Nephron (organoid): ENCODE measurements around the gene FGGY.

Experiments
- H3K27ac Mint-ChIP-seq, 3 experiments: 2 replicates each; pipeline ENCODE4 v1.8.0; 2020; ENCODE audit warnings: mixed read lengths in 3 of 3, mild to moderate bottlenecking in 2 of 3, moderate library complexity in 1 of 3
- H3K27me3 Mint-ChIP-seq: 2 replicates; pipeline ENCODE4 v1.8.0; 2021; ENCODE audit warnings: low read depth, mild to moderate bottlenecking, moderate library complexity, mixed read lengths
- H3K36me3 Mint-ChIP-seq: 2 replicates; pipeline ENCODE4 v1.8.0; 2020; ENCODE audit warnings: low read depth, mixed read lengths
- H3K4me1 Mint-ChIP-seq: 2 replicates; pipeline ENCODE4 v1.8.0; 2020; ENCODE audit warnings: mixed read lengths
- H3K4me3 Mint-ChIP-seq, 3 experiments: 2 replicates each; pipeline ENCODE4 v1.8.0; 2020; ENCODE audit warnings: mild to moderate bottlenecking in 3 of 3, mixed read lengths in 3 of 3, moderate library complexity in 2 of 3
- H3K9me3 Mint-ChIP-seq: 2 replicates; pipeline ENCODE4 v1.8.0; 2020; ENCODE audit warnings: mixed read lengths
- CTCF ChIP-seq, 3 experiments: fragments of 200-600 bp; sonication (generic); IDR thresholded peaks; one replicate each; pipeline ENCODE4 v1.5.0; 2021; ENCODE audit warnings: antibody characterized with exemption in 3 of 3; ENCODE audit not compliant: unreplicated experiment in 3 of 3

The FGGY gene

GRCh38 chr1:59366346-59366745 is 69.5 kb downstream of the FGGY start:
- Mint-ChIP-seq H3K27me3 (no peaks in the 10 kb centered on the region), H3K36me3 (peaks cover 20% of the 10 kb centered on the region)

GRCh38 chr1:59367301-59368007 is 70.6 kb downstream of the FGGY start:
- no peaks in the 10 kb centered on the region for H3K27me3 Mint-ChIP-seq
- TF ChIP-seq CTCF (IDR thresholded peaks at IDR 0.05; ENCODE audit: unreplicated experiment in 3 of 3), result no peak
- peak overlapping the region; percentile 78 to 85 (median 84) for H3K27ac Mint-ChIP-seq
- peaks cover 17% of the 10 kb centered on the region for H3K9me3 Mint-ChIP-seq
- H3K4me1 Mint-ChIP-seq, result peaks cover 49% of the 10 kb centered on the region
- no peak overlapping the region for H3K4me3 Mint-ChIP-seq
- peaks cover 20% of the 10 kb centered on the region for H3K36me3 Mint-ChIP-seq

More at GRCh38 chr1:59366346-59366745, 69.5 kb downstream of the FGGY start:
- Mint-ChIP-seq H3K4me3 (no peak overlapping the region), H3K9me3 (peaks cover 15% of the 10 kb centered on the region), H3K4me1 (peaks cover 54% of the 10 kb centered on the region), H3K27ac (peak overlapping the region; percentile 78 to 85 (median 84))
- TF ChIP-seq CTCF (IDR thresholded peaks at IDR 0.05; ENCODE audit: unreplicated experiment in 3 of 3), result no peak

- no peaks in the 10 kb centered on the region for H3K27me3 Mint-ChIP-seq
- H3K4me1 Mint-ChIP-seq, result peaks cover 49% of the 10 kb centered on the region
- H3K27ac Mint-ChIP-seq, result peak overlapping the region; percentile 78 to 85 (median 84)
- H3K9me3 Mint-ChIP-seq, result peaks cover 17% of the 10 kb centered on the region
- peaks cover 20% of the 10 kb centered on the region for H3K36me3 Mint-ChIP-seq
- peak overlapping the region in 1 of 3 experiments; percentile 39 for H3K4me3 Mint-ChIP-seq
- TF ChIP-seq CTCF (IDR thresholded peaks at IDR 0.05; ENCODE audit: unreplicated experiment in 3 of 3), result no peak
Observed at GRCh38 chr1:59368008-59368670, 71.2 kb downstream of the FGGY start.

GRCh38 chr1:59375321-59376220 is 78.7 kb downstream of the FGGY start:
- Mint-ChIP-seq H3K9me3 (peaks cover 8% of the 10 kb centered on the region), H3K27ac (peak overlapping the region in 2 of 3 experiments; percentile 4 to 35), H3K4me3 (no peak overlapping the region), H3K36me3 (peaks cover 17% of the 10 kb centered on the region), H3K4me1 (peaks cover 9% of the 10 kb centered on the region), H3K27me3 (no peaks in the 10 kb centered on the region)
- TF ChIP-seq CTCF (IDR thresholded peaks at IDR 0.05; ENCODE audit: unreplicated experiment in 3 of 3), result no peak

GRCh38 chr1:59377350-59377904 is 80.5 kb downstream of the FGGY start:
- Mint-ChIP-seq H3K27me3 (no peaks in the 10 kb centered on the region), H3K4me1 (peaks cover 9% of the 10 kb centered on the region), H3K9me3 (peaks cover 12% of the 10 kb centered on the region), H3K27ac (peak overlapping the region in 1 of 3 experiments; percentile 20), H3K36me3 (peaks cover 28% of the 10 kb centered on the region), H3K4me3 (no peak overlapping the region)
- no peak for TF ChIP-seq CTCF (IDR thresholded peaks at IDR 0.05; ENCODE audit: unreplicated experiment in 3 of 3)
